IPS DF 19.7 (cell line): Measurements from ENCODE around the gene XRN1.
"Not testable (repeated sequence)": the region's sequence is repeated elsewhere in the genome, so short reads cannot be mapped to it uniquely, and the experiment has no call there.

ENCODE experiments used
- DNase-seq: peaks from one replicate; pipeline ENCODE4 v3.0.0-alpha.2; 2013; ENCODE audit warnings: low read depth, low spot score

The XRN1 gene

GRCh38 chr3:142324275-142324953, 123.4 kb downstream of the XRN1 start:
- not testable (repeated sequence) for DNase-seq

GRCh38 chr3:142319912-142320311, 127.9 kb downstream of the XRN1 start:
- DNase-seq: no peak

GRCh38 chr3:142319094-142319493, 128.7 kb downstream of the XRN1 start:
- no peak for DNase-seq

- no peak for DNase-seq
Observed at GRCh38 chr3:142318331-142318730, 129.5 kb downstream of the XRN1 start.

GRCh38 chr3:142315978-142316388, 131.9 kb downstream of the XRN1 start:
- not testable (repeated sequence) for DNase-seq

GRCh38 chr3:142315083-142315482, 132.8 kb downstream of the XRN1 start:
- no peak for DNase-seq

GRCh38 chr3:142310439-142310838, 137.4 kb downstream of the XRN1 start:
- no peak for DNase-seq

GRCh38 chr3:142302847-142303246, 145.0 kb downstream of the XRN1 start:
- not testable (repeated sequence) for DNase-seq

- no peak for DNase-seq
Observed at GRCh38 chr3:142298626-142299025, 149.2 kb downstream of the XRN1 start.

- DNase-seq: no peak
Observed at GRCh38 chr3:142296507-142296906, 151.3 kb downstream of the XRN1 start.

- no peak for DNase-seq
Observed at GRCh38 chr3:142287866-142288638, 159.8 kb downstream of the XRN1 start.

GRCh38 chr3:142285083-142285517, 162.7 kb downstream of the XRN1 start:
- no peak for DNase-seq

- DNase-seq: no peak
Observed at GRCh38 chr3:142282503-142282902, 165.3 kb downstream of the XRN1 start.

- no peak for DNase-seq
Observed at GRCh38 chr3:142281474-142281873, 166.4 kb downstream of the XRN1 start.

- DNase-seq: peak; percentile 65
Observed at GRCh38 chr3:142279965-142280590, 167.8 kb downstream of the XRN1 start.

GRCh38 chr3:142278451-142278850, 169.4 kb downstream of the XRN1 start:
- no peak for DNase-seq

- DNase-seq: no peak
Observed at GRCh38 chr3:142276781-142277180, 171.1 kb downstream of the XRN1 start.

GRCh38 chr3:142275856-142276255, 172.0 kb downstream of the XRN1 start:
- DNase-seq: no peak

GRCh38 chr3:142274908-142275307, 172.9 kb downstream of the XRN1 start:
- no peak for DNase-seq

- no peak for DNase-seq
Observed at GRCh38 chr3:142273501-142273900, 174.3 kb downstream of the XRN1 start.

- no peak for DNase-seq
Observed at GRCh38 chr3:142272200-142272891, 175.5 kb downstream of the XRN1 start.

GRCh38 chr3:142270407-142270806, 177.4 kb downstream of the XRN1 start:
- no peak for DNase-seq
